Gastrocnemius medialis (tissue), 4 donors: ENCODE measurements around the gene LCN9. TPM values are rescaled to one million over a fixed set of nuclear protein-coding genes. Genes with fewer than 3 reads are reported as not detected.

Experiments used
- ATAC-seq, 2 donors: fragments of 150-250 bp; one replicate each; pipeline ENCODE4 v1.9.1; 2016
- DNase-seq, 2 donors: peaks; one replicate each; pipeline ENCODE4 v3.0.0-alpha.2; 2019
- H3K27ac ChIP-seq, 4 donors: fragments of 200-600 bp; sonication (generic); 1 replicate in 1 of 4; 2 replicates in 3 of 4; pipeline ENCODE4 v1.5.1; 2016 to 2018; ENCODE audit warnings: mild to moderate bottlenecking in 2 of 4, moderate library complexity in 1 of 4
- H3K27me3 ChIP-seq, 3 donors: fragments of 200-600 bp; sonication (generic) in 2 of 3; 1 replicate in 1 of 3; 2 replicates in 2 of 3; pipeline versions ENCODE4 v1.5.1 to v1.6.0; 2016 to 2019; ENCODE audit warnings: mild to moderate bottlenecking in 1 of 3, moderate library complexity in 1 of 3
- H3K36me3 ChIP-seq, 2 donors: fragments of 200-600 bp; sonication (generic) in 1 of 2; one replicate each; pipeline ENCODE4 v1.5.1; 2017 to 2018
- H3K4me1 ChIP-seq, 2 donors: fragments of 200-600 bp; sonication (generic) in 1 of 2; one replicate each; pipeline ENCODE4 v1.5.1; 2016 to 2017; ENCODE audit warnings: mild to moderate bottlenecking in 2 of 2
- H3K4me3 ChIP-seq, 4 donors: fragments of 200-600 bp; sonication (generic) in 3 of 4; 1 replicate in 1 of 4; 2 replicates in 3 of 4; pipeline ENCODE4 v1.5.1; 2016 to 2019; ENCODE audit warnings: mild to moderate bottlenecking in 2 of 4
- H3K9me3 ChIP-seq, 3 donors: fragments of 200-600 bp; sonication (generic) in 2 of 3; 1 replicate in 1 of 3; 2 replicates in 2 of 3; pipeline ENCODE4 v1.5.1; 2016 to 2019
- POLR2A ChIP-seq, 2 donors: fragments of 450-650 bp; IDR thresholded peaks; one replicate each; pipeline ENCODE4 v1.6.1; 2017; ENCODE audit warnings: antibody characterized with exemption in 2 of 2, mild to moderate bottlenecking in 2 of 2, moderate library complexity in 2 of 2
- in situ Hi-C, 4 donors: fragments of 200-750 bp; cut with MboI; loops; one replicate each; pipeline versions ENCODE4 v1.15.0 to v1.8.0; 2017; ENCODE audit warnings: low sequenced_read_pairs in 4 of 4
- intact Hi-C: fragments of 100-400 bp; cut with DNase I; formaldehyde crosslinking; loops from one replicate; pipeline ENCODE4 v1.15.1; 2023; ENCODE audit warnings: low total_unique reads
- total RNA-seq, 4 donors: library from RNA; depleted of rRNA; stranded (reverse); fragments of >200 nt; gene quantifications; one replicate each; pipeline versions ENCODE4 v1.1.0 to v1.2.3, GENCODE V29; 2016
- TF ChIP-seq, protein P1 (sequence below), 5 experiments: fragments of 450-650 bp in 3 of 5; fragments of 200-600 bp in 2 of 5; sonication (generic) in 2 of 5; IDR thresholded peaks in 4 of 5; conservative IDR thresholded peaks in 1 of 5; 1 replicate in 4 of 5; 2 replicates in 1 of 5; pipeline ENCODE4 v1.5.1; 2016 to 2019; ENCODE audit warnings: antibody characterized with exemption in 5 of 5, mild to moderate bottlenecking in 3 of 5, moderate library complexity in 3 of 5

Gene LCN9
- total RNA-seq, 4 donors from 2014 or later, result not detected

GRCh38 chr9:135663857-135664256 lies 748 bp downstream of the LCN9 start:
- TF ChIP-seq POLR2A (IDR thresholded peaks at IDR 0.05), result no peak
- TF ChIP-seq, protein P1, sequence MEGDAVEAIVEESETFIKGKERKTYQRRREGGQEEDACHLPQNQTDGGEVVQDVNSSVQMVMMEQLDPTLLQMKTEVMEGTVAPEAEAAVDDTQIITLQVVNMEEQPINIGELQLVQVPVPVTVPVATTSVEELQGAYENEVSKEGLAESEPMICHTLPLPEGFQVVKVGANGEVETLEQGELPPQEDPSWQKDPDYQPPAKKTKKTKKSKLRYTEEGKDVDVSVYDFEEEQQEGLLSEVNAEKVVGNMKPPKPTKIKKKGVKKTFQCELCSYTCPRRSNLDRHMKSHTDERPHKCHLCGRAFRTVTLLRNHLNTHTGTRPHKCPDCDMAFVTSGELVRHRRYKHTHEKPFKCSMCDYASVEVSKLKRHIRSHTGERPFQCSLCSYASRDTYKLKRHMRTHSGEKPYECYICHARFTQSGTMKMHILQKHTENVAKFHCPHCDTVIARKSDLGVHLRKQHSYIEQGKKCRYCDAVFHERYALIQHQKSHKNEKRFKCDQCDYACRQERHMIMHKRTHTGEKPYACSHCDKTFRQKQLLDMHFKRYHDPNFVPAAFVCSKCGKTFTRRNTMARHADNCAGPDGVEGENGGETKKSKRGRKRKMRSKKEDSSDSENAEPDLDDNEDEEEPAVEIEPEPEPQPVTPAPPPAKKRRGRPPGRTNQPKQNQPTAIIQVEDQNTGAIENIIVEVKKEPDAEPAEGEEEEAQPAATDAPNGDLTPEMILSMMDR (IDR thresholded peaks at IDR 0.05 in 4 of 5, conservative IDR thresholded peaks at IDR 0.05 in 1 of 5), result no peak
- DNase-seq (no peak), ATAC-seq (no peak)
- H3K4me1 ChIP-seq, result no peaks in the 10 kb centered on the region
- in situ Hi-C loops (no loop called here), intact Hi-C loops (no loop called here)
- H3K9me3 ChIP-seq, result no peaks in the 10 kb centered on the region
- H3K27ac ChIP-seq, result no peak overlapping the region
- no peak overlapping the region for H3K4me3 ChIP-seq
- H3K36me3 ChIP-seq, result no peaks in the 10 kb centered on the region
- H3K27me3 ChIP-seq, result peaks cover 0 to 7% (median 0%) of the 10 kb centered on the region in 3 donors

DNA sequence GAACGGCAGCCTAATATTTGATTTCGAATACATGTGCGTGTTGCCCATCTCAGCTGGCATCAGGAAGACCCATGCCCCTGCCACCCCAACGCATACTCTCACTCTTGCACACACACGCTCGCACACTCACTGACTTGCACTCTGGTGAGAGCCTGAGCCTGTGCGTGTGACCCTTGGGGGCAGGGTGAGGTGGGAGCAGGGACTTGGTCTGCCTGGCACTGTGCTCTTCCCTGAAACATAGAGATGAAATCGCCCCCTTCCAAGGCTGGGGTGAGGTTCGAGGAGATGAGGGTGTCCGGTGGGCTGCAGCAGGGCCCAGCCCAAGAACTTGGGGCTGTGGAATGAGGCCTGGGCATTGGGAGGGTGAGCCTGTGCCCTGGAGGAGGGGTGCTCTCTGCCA lies 1.2 kb downstream of the LCN9 start:
- no peaks in the 10 kb centered on the region for H3K36me3 ChIP-seq
- DNase-seq (no peak), ATAC-seq (no peak)
- in situ Hi-C loops (no loop called here), intact Hi-C loops (no loop called here)
- H3K27me3 ChIP-seq, result peaks cover 0 to 8% (median 0%) of the 10 kb centered on the region in 3 donors
- H3K27ac ChIP-seq, result no peak overlapping the region
- no peak overlapping the region for H3K4me3 ChIP-seq
- no peaks in the 10 kb centered on the region for H3K4me1 ChIP-seq
- H3K9me3 ChIP-seq, result no peaks in the 10 kb centered on the region
- TF ChIP-seq, protein P1 (IDR thresholded peaks at IDR 0.05 in 4 of 5, conservative IDR thresholded peaks at IDR 0.05 in 1 of 5), result no peak
- no peak for TF ChIP-seq POLR2A (IDR thresholded peaks at IDR 0.05)

GRCh38 chr9:135664801-135665794 lies 2.0 kb downstream of the LCN9 start:
- Histone ChIP-seq H3K36me3 (no peaks in the 10 kb centered on the region), H3K4me1 (no peaks in the 10 kb centered on the region), H3K27ac (no peak overlapping the region), H3K4me3 (no peak overlapping the region), H3K27me3 (peaks cover 0 to 12% (median 2%) of the 10 kb centered on the region in 3 donors), H3K9me3 (no peaks in the 10 kb centered on the region)
- ATAC-seq, result no peak
- intact Hi-C loops (no loop called here), in situ Hi-C loops (no loop called here)
- TF ChIP-seq, protein P1 (IDR thresholded peaks at IDR 0.05 in 4 of 5, conservative IDR thresholded peaks at IDR 0.05 in 1 of 5), result no peak
- TF ChIP-seq POLR2A (IDR thresholded peaks at IDR 0.05), result no peak
- DNase-seq, result no peak

- no peaks in the 10 kb centered on the region for H3K9me3 ChIP-seq
- no peak for ATAC-seq
- no peak for DNase-seq
- no peaks in the 10 kb centered on the region for H3K4me1 ChIP-seq
- no peak overlapping the region for H3K4me3 ChIP-seq
- intact Hi-C loops (no loop called here), in situ Hi-C loops (no loop called here)
- H3K27me3 ChIP-seq, result peaks cover 0 to 15% (median 4%) of the 10 kb centered on the region in 3 donors
- no peak overlapping the region for H3K27ac ChIP-seq
- no peak for TF ChIP-seq POLR2A (IDR thresholded peaks at IDR 0.05)
- TF ChIP-seq, protein P1 (IDR thresholded peaks at IDR 0.05 in 4 of 5, conservative IDR thresholded peaks at IDR 0.05 in 1 of 5), result no peak
- H3K36me3 ChIP-seq, result no peaks in the 10 kb centered on the region
Observed at GRCh38 chr9:135665795-135666189, 2.7 kb downstream of the LCN9 start.
